Caco-2 (cell line): ENCODE results near the gene CTSH. TPM values are rescaled to one million over a fixed set of nuclear protein-coding genes. Genes with fewer than 3 reads are reported as not detected.

Experiments
- BruUV-seq: library from RNA; stranded (reverse); fragments of 400-500 nt; replicated peaks from 2 replicates; lab custom pipeline; 2021; lab: Mats Ljungman, UMichigan
- CTCF ChIA-PET: fragments of 300-600 bp; sonication (Branson Sonifier 250); formaldehyde crosslinking; loops from one replicate; lab custom pipeline; 2022; ENCODE audit warnings: antibody characterized with exemption; lab: Charles Lee
- POLR2A ChIA-PET: fragments of 300-600 bp; sonication (Branson Sonifier 250); formaldehyde crosslinking; loops from one replicate; lab custom pipeline; 2022; ENCODE audit warnings: antibody characterized with exemption; lab: Charles Lee
- DNase-seq, 2 experiments: peaks; one replicate each; pipeline versions ENCODE4 v3.0.0 to v3.0.0-alpha.2; 2020 to 2022
- H3K27me3 ChIP-seq: replicated peaks from 2 replicates; pipeline ENCODE4 v1.6.0; 2011; ENCODE audit warnings: low read length; ENCODE audit not compliant: control insufficient read depth, insufficient read depth
- H3K36me3 ChIP-seq: 2 replicates; pipeline ENCODE4 v1.5.1; 2011; ENCODE audit warnings: low read length; ENCODE audit not compliant: control insufficient read depth, insufficient read depth
- H3K4me1 ChIP-seq: fragments of 250-450 bp; sonication (Bioruptor Pico); 2 replicates; pipeline ENCODE4 v1.5.1; 2020; ENCODE audit warnings: mild to moderate bottlenecking
- H3K4me3 ChIP-seq: 2 replicates; pipeline ENCODE4 v1.5.1; 2011; ENCODE audit warnings: low read depth, mild to moderate bottlenecking, control low read depth, low read length
- H3K9me3 ChIP-seq: fragments of 250-450 bp; sonication (Bioruptor Pico); 2 replicates; pipeline ENCODE4 v1.5.1; 2020; ENCODE audit warnings: mild to moderate bottlenecking, moderate library complexity
- H3K27ac Mint-ChIP-seq: one replicate; pipeline ENCODE4 v1.8.0; 2022; ENCODE audit warnings: mixed read lengths; ENCODE audit not compliant: unreplicated experiment
- H3K27me3 Mint-ChIP-seq: one replicate; pipeline ENCODE4 v1.8.0; 2022; ENCODE audit warnings: mixed read lengths; ENCODE audit not compliant: insufficient read depth, unreplicated experiment
- H3K36me3 Mint-ChIP-seq: one replicate; pipeline ENCODE4 v1.8.0; 2022; ENCODE audit warnings: mild to moderate bottlenecking, mixed read lengths; ENCODE audit not compliant: insufficient read depth, unreplicated experiment
- H3K4me1 Mint-ChIP-seq: one replicate; pipeline ENCODE4 v1.8.0; 2022; ENCODE audit warnings: low read depth, mixed read lengths; ENCODE audit not compliant: unreplicated experiment
- H3K4me3 Mint-ChIP-seq: one replicate; pipeline ENCODE4 v1.8.0; 2022; ENCODE audit warnings: mild to moderate bottlenecking, moderate library complexity, mixed read lengths; ENCODE audit not compliant: unreplicated experiment
- H3K9me3 Mint-ChIP-seq: one replicate; pipeline ENCODE4 v1.8.0; 2022; ENCODE audit warnings: mixed read lengths; ENCODE audit not compliant: unreplicated experiment
- intact Hi-C: fragments of 100-400 bp; cut with micrococcal nuclease; formaldehyde crosslinking; loops from one replicate; pipeline ENCODE4 v1.10.0; 2022; ENCODE audit not compliant: unreplicated experiment
- total RNA-seq: library from RNA; stranded (reverse); gene quantifications from 2 replicates; pipeline ENCODE4 v1.2.3, GENCODE V29; 2022
- TF ChIP-seq, protein P1 (sequence below), 2 experiments: fragments of 200-600 bp in 1 of 2; IDR thresholded peaks; 1 replicate in 1 of 2; 2 replicates in 1 of 2; pipeline versions ENCODE4 v1.5.1 to v1.8.0; 2011 to 2022; ENCODE audit warnings: antibody characterized with exemption in 1 of 2, control low read depth in 1 of 2, inconsistent platforms in 1 of 2, low read depth in 1 of 2, low read length in 1 of 2, mild to moderate bottlenecking in 1 of 2, moderate library complexity in 1 of 2; ENCODE audit not compliant: insufficient read depth in 1 of 2, severe bottlenecking in 1 of 2, unreplicated experiment in 1 of 2

Gene CTSH
- total RNA-seq, 1 experiment from 2014 or later = 183 TPM

DNA sequence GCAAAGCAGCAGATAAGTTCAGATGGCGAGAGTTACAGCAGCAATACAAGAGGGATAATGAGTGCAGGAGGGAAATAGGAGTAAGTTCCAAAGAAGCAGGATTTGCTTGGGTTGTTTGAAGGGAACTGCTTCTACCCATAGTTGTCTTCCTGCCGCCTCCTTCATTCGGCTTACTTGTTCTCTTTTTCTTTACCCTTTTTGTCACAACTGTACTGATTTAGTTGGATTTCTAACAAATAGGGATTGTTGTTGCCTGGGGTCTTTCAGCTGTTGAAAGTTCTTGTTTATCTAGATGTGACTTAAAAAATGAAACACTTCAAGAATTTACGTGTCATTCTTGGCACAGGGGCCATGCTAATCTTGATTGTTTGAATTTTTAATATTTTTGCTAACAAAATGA lies 46.3 kb downstream of the CTSH start:
- no TSS peak for BruUV-seq
- POLR2A ChIA-PET = no interaction called here
- H3K27ac Mint-ChIP-seq = peak overlapping the region; percentile 35

GRCh38 chr15:78895471-78895870 lies 49.4 kb downstream of the CTSH start:
- Histone ChIP-seq H3K27me3 (no peaks in the 10 kb centered on the region), H3K4me3 (no peak overlapping the region), H3K36me3 (no peaks in the 10 kb centered on the region), H3K9me3 (no peaks in the 10 kb centered on the region), H3K4me1 (no peaks in the 10 kb centered on the region; the same call in 1 of the 2 replicates)
- Mint-ChIP-seq H3K36me3 (peaks cover 100% of the 10 kb centered on the region), H3K9me3 (no peaks in the 10 kb centered on the region), H3K27me3 (no peaks in the 10 kb centered on the region), H3K27ac (no peak overlapping the region), H3K4me1 (peaks cover 6% of the 10 kb centered on the region), H3K4me3 (no peak overlapping the region)
- intact Hi-C loops = no loop called here
- POLR2A ChIA-PET = no interaction called here
- TF ChIP-seq, protein P1, sequence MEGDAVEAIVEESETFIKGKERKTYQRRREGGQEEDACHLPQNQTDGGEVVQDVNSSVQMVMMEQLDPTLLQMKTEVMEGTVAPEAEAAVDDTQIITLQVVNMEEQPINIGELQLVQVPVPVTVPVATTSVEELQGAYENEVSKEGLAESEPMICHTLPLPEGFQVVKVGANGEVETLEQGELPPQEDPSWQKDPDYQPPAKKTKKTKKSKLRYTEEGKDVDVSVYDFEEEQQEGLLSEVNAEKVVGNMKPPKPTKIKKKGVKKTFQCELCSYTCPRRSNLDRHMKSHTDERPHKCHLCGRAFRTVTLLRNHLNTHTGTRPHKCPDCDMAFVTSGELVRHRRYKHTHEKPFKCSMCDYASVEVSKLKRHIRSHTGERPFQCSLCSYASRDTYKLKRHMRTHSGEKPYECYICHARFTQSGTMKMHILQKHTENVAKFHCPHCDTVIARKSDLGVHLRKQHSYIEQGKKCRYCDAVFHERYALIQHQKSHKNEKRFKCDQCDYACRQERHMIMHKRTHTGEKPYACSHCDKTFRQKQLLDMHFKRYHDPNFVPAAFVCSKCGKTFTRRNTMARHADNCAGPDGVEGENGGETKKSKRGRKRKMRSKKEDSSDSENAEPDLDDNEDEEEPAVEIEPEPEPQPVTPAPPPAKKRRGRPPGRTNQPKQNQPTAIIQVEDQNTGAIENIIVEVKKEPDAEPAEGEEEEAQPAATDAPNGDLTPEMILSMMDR (IDR thresholded peaks at IDR 0.05; ENCODE audit: insufficient read depth in 1 of 2, low read depth in 1 of 2, low read length in 1 of 2, severe bottlenecking in 1 of 2, unreplicated experiment in 1 of 2) = no peak
- no TSS peak for BruUV-seq
- DNase-seq = no peak
- CTCF ChIA-PET = no interaction called here

More for the DNA sequence above, 46.3 kb downstream of the CTSH start:
- no peak for DNase-seq
- Mint-ChIP-seq H3K4me3 (no peak overlapping the region), H3K36me3 (peaks cover 100% of the 10 kb centered on the region), H3K4me1 (peaks cover 6% of the 10 kb centered on the region), H3K9me3 (no peaks in the 10 kb centered on the region), H3K27me3 (no peaks in the 10 kb centered on the region)
- TF ChIP-seq, protein P1 (IDR thresholded peaks at IDR 0.05; ENCODE audit: insufficient read depth in 1 of 2, low read depth in 1 of 2, low read length in 1 of 2, severe bottlenecking in 1 of 2, unreplicated experiment in 1 of 2) = no peak
- Histone ChIP-seq H3K4me1 (no peaks in the 10 kb centered on the region), H3K4me3 (no peak overlapping the region), H3K36me3 (no peaks in the 10 kb centered on the region), H3K9me3 (no peaks in the 10 kb centered on the region), H3K27me3 (no peaks in the 10 kb centered on the region)
- CTCF ChIA-PET = no interaction called here
- intact Hi-C loops = no loop called here

DNA sequence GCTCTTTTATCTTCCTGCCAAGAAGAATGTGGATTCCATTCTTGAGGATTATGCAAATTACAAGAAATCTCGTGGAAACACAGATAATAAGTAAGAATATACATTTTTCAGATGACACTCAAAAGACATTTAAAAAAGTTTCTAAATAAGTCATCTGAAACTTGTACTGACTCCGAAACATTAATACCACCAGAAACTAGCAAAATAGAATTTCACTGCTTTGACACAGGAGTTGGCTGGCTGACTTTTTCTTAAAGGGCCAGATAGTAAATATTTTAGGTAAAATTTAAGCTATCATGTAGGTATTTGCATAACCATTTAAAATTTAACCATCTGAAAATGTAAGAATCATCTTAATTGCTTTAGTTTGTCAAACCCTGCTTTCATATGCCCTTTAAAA lies 51.3 kb downstream of the CTSH start:
- no peak overlapping the region for H3K27ac Mint-ChIP-seq
- H3K9me3 Mint-ChIP-seq = no peaks in the 10 kb centered on the region
- Histone ChIP-seq H3K36me3 (no peaks in the 10 kb centered on the region; the same call in 1 of the 2 replicates), H3K4me3 (no peak overlapping the region), H3K4me1 (no peaks in the 10 kb centered on the region; the same call in 1 of the 2 replicates), H3K9me3 (no peaks in the 10 kb centered on the region), H3K27me3 (no peaks in the 10 kb centered on the region)
- BruUV-seq = no TSS peak
- peaks cover 99% of the 10 kb centered on the region for H3K36me3 Mint-ChIP-seq
- intact Hi-C loops = no loop called here
- no peak overlapping the region for H3K4me3 Mint-ChIP-seq
- H3K27me3 Mint-ChIP-seq = no peaks in the 10 kb centered on the region
- ChIA-PET CTCF (no interaction called here), POLR2A (no interaction called here)
- H3K4me1 Mint-ChIP-seq = peaks cover 3% of the 10 kb centered on the region
- TF ChIP-seq, protein P1 (IDR thresholded peaks at IDR 0.05; ENCODE audit: insufficient read depth in 1 of 2, low read depth in 1 of 2, low read length in 1 of 2, severe bottlenecking in 1 of 2, unreplicated experiment in 1 of 2) = no peak
- DNase-seq = no peak
